Measurements from ENCODE around the gene ALOX12.
"Not testable (repeated sequence)": the region's sequence is repeated elsewhere in the genome, so short reads cannot be mapped to it uniquely, and the experiment has no call there.

Gene ALOX12, protein sequence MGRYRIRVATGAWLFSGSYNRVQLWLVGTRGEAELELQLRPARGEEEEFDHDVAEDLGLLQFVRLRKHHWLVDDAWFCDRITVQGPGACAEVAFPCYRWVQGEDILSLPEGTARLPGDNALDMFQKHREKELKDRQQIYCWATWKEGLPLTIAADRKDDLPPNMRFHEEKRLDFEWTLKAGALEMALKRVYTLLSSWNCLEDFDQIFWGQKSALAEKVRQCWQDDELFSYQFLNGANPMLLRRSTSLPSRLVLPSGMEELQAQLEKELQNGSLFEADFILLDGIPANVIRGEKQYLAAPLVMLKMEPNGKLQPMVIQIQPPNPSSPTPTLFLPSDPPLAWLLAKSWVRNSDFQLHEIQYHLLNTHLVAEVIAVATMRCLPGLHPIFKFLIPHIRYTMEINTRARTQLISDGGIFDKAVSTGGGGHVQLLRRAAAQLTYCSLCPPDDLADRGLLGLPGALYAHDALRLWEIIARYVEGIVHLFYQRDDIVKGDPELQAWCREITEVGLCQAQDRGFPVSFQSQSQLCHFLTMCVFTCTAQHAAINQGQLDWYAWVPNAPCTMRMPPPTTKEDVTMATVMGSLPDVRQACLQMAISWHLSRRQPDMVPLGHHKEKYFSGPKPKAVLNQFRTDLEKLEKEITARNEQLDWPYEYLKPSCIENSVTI

DNA sequence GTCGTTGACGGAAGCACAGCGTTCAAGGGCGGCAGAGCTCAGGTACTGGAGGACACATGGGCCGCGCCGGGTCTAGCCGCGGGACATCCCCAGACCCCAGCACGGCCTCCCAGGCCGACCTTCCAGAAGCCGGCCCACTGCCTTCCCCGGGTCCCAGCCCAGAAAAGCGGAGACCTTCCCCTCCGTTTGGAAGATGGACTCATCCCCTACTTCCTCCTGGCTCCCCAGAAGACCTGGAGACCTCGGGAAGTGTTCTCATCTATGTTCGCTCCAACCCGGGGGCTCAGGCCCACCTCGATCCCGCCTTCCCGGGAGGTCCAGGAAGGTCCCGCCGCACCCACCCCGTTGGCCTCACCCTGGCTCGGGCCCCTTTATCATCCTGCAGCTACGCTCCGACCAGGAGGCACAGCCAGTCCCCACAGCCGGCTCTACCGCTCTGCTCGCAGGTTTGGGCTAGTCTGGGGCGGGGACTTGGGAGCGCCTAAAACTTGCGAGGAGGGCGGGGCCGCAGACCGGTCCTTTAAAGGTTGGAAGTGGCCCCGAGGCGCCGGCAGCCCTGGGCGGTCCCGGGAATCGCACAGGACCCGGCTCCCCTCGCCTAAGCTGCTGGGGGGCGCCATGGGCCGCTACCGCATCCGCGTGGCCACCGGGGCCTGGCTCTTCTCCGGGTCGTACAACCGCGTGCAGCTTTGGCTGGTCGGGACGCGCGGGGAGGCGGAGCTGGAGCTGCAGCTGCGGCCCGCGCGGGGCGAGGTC is at the start of gene ALOX12:
Gene ALOX12 (plus strand): TSS at position 550 of the 756 bp plus-strand sequence. CDS start 69 bp downstream, at position 619.
- no peak for DNase-seq

DNA sequence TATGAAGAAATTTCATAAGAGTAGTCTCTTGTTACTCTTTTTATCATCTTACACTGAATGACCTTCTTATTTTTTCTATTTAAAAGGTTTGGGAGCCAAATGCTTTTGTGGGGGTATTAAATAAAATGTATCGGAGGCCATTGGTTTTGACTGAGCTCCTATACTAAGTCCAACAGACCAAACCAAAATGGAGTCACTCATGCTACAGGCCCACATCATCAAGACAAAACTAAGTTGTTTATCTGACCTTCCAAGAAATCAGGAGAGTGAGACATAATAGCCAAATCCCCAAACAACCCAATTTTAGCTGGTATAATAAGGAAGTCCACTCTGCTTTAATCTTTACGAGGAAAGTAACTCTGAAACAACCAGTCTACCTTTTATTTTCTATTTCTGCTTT is 48.1 kb upstream of the ALOX12 start:
- DNase-seq = no peak

DNA sequence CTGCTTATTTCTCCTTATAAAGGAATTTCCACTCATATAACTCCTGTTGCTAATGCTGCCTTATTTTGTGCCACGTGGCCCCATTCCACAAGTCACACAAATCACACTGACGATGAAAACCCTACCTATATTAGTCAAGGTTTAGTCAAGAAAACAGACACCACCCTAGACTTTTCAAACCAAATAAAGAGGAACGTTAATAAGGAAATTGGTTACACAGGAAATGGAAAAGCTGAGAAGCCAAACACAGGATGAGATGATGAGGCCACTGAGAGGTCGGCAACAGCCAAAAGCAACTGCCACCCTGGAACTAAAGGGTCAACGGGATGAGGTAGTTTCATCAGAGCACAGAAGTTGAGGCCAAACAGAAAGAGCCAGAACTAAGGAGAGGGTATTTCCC is 47.3 kb upstream of the ALOX12 start:
- DNase-seq = no peak

DNA sequence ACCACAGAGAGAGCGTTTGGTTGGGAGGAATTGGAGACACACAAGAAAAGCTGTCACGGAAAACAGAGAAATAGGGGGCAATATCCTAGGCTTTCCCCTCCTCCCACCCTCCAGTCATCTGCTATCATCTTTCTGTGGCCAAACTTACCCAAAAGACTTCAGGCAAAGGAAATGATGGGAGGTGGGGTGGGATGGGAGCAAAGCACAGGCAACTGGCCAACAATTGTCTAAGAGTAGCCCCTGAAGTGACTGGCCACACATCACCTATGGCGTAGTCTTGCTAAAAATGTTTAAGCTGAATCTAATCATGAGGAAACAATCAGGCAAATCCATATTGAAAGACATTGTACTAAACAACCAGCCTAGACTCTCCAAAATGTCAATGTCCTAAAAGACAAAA is 46.9 kb upstream of the ALOX12 start:
- no peak for DNase-seq

DNA sequence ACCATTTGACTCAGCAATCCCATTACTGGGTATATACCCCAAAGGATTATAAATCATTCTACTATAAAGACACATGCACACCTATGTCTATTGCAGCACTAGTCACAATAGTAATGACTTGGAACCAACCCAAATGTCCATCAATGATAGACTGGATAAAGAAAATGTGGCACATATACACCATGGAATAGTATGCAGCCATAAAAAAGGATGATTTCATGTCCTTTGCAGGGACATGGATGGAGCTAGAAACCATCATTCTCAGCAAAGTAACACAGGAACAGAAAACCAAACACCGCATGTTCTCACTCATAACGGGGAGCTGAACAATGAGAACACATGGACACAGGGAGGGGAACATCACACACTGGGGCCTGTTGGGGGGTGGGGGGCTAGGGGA is 44.9 kb upstream of the ALOX12 start:
- DNase-seq = not testable (repeated sequence)

DNA sequence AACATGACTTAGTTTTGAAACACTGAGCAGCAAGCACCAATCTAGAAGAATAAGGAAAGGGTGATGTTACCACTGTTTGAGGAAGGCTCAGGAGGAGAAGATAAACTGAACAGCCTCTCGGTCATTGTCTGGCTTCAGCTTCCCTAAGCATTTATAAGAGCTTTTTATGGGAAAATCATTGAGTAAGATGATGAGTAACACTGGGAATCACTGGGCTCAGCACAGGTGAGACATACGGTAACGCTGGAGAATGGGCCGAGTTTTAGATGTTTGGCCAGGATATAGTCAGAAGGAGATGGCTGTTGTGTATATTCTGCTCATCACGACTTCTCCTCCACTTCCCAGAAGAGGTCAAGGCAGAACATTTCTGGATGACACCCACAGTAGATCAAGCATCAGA is 42.2 kb upstream of the ALOX12 start:
- DNase-seq = no peak

DNA sequence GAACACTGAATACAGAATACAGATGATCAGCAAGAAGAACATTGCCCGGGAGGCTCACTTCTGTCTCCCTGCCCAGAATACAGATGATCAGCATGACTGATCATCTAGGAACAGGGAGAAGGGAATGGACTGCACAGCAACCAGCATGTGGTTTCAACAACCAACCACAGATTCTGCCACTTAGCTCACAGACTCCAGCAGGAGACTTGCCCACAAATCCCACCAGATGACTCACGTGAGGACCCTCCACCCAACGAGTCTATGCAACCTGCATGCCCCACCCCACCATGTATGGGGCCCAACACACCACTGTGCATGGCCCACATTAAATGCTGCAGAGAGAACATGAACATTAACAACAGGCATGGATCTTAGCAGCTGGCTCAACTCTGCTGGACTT is 36.1 kb upstream of the ALOX12 start:
- DNase-seq = no peak

DNA sequence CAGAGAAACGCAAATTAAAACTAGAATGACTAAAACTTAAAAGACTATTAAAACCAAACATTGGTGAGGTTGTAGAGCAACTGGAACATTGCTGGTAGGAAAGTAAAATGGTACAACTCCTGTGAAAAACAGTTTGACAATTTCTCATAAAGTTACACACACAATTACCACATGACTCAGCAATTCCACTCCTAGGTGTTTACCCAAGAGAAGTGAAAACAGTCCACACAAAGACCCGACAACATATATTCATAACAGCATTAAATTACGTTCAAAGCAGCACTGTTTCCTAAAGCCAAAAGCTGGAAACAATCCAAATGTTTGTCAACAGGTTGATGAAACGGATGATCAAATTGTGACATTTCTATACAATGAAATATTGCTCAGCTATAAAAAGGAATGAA is 26.5 kb upstream of the ALOX12 start:
- no peak for DNase-seq

DNA sequence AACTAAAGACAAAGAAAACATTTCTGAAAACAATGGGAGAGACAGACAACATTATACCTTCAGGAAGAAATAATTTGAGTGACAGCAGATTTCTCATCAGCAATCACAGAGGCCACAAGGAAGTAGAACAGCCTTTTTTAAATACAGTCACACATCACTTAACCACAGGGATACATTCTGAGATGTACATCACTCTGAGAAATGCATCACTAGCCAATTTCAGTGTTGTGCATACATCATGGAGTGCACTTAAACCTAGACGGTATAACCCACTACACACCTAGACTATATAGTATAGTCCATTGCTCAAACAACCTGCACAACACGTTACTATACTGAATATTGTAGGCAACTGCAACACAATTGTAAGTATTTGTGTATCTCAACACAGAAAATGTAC is 24.9 kb upstream of the ALOX12 start:
- DNase-seq = no peak

DNA sequence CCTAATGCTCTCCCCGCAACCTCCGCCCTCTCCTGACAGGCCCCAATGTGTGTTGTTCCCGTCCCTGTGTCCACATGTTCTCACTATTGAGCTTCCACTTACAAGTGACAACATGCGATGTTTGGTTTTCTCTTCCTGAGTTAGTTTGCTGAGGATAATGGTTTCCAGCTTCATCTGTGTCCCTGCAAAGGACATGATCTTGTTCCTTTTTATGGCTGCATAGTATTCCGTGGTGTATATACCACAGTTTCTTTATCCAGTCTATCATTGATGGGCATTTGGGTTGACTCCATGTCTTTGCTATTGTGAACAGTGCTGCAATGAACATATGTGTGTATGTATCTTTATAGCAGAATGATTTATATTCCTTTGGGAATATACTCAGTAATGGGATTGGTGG is 16.4 kb upstream of the ALOX12 start:
- DNase-seq = not testable (repeated sequence)

DNA sequence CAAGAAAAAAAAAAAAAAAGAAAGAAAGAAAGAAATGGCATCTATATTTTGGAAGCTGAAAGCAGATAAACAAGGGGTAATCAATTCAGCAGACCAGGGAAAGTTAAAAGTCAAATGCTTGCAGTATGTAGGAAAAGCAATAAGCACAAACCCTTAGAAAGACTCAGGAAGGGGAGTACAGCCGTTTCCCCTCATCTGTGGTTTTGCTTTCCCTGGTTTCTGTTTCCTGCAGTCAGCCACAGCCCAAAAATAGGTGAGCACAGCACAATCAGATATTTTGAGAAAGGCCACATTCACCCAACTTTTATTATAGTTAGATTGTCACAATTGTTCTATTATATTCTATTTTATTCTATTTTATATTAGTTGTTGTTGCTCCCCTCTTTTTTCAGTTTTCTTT is 14.4 kb upstream of the ALOX12 start:
- no peak for DNase-seq

DNA sequence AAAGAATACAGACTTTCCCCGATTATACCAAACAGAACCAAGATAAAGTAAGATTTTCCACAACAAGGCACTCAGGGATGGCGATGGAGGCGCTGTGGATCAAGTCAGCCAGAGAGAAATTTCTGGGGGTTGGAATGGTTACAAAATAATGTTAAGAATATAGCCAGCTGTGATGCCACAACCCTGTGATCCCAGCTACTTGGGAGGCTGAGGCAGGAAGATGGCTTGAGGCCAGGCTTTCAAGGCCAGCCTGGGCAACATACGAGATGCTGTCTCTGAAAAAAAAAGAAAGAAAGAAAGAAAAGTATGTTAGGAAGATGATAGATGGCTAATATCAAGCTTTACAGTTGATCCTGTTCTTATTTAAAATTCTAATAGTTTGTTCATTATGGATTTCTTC is 10.6 kb upstream of the ALOX12 start:
- no peak for DNase-seq

DNA sequence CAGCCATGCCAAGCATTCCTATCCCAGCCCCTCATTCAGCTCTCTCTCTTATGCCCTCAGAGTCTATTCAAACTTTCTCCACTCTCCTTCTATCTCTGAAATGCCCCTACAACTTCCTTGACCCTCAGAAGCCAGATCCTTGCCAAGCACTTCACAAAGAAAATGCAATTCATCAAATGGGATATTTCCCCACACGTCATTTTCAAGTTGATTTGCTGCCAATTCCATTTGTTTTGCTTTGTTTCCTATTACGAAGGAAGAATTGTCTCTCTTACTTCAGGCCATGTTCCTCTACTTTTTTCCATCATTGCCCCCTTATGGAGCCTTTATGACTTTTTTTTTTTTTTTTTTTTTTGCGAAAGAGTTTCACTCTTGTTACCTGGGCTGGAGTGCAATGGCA is 9.2 kb upstream of the ALOX12 start:
- DNase-seq = no peak

DNA sequence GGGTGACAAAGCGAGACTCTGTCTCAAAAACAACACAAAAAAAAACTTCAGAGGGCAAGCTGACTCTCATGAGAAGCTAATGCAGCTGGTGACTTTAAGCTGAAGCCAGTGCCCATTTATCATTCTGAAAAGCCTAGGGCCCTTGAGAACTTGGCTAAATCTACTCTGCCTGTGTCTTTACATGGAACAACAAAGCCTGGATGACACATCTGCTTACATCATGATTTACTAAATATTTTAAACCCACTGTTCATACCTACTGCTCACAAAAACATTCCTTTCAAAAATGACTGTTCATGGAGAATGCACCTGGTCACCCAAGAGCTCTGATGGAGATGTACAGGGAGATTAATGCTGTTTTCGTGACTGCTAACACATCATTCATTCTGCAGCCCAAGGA is 6.1 kb upstream of the ALOX12 start:
- DNase-seq = no peak

DNA sequence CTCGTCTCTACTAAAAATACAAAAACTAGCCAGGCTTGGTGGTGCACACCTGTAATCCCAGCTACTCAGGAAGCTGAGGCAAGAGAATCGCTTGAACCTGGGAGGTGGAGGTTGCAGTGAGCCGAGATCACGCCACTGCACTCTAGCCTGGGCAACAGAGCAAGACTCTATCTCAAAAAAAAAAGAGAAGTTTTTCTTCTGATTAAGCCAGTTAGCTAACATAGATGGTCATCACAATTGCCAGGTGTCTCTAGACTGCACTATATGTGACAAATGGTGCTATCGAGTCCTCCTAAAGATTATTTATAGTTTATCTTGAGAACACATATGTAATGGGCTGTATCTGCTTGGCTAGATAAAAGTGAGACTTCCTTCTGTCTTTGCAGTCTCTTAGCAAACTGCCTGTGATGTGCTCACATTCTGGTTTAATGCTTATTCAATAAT is 2.2 kb upstream of the ALOX12 start:
- not testable (repeated sequence) for DNase-seq

DNA sequence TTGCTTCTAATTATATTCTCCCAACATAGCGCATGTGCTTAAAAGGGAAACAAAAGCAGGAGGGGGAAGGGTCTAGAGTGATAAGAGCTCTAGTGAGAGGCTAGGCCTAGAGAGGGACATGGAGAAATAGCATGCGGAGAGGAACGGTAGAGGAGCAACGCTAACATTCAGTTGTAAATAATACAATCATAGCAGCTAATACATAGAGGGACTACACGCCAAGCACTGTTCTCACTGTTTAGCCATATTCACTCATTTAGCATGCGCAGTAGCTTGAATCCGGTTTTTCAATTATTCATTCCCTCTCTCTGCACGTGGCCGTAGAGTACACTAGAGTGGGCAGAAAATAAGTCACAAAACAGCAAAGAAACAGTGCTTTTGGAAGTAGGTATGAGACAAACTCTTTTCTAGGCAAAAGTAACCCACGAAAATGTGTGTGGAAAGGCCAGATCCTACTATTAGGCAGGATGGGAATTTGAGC is 1.7 kb upstream of the ALOX12 start:
- no peak for DNase-seq

DNA sequence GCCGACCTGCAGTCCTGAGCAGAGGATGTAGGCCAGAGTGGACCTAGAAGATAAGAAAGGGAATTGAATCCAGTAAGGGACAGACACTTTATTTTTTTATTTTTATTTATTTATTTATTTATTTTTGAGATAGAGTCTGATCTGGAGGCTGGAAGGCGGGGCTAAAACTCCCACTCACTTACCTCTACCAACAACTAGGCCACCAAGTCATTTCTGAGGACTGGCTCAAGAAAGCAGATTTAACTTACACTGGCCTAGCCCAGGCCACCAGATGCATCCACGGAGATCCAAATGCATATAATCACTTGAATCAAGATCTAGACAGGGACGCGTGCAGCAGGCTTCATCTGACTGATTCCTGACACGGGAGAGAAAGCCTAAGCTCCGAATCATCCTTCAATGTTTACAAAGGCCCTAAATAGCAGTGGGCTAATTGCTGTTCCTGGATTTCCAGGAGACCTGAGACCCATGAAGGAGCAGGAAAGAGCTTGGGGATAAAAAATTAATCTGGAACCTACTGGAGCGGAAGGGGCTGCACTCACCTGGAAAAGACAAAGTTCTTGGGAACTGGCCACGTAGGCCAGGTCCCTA is 1.1 kb upstream of the ALOX12 start:
- DNase-seq = peak; percentile 42

DNA sequence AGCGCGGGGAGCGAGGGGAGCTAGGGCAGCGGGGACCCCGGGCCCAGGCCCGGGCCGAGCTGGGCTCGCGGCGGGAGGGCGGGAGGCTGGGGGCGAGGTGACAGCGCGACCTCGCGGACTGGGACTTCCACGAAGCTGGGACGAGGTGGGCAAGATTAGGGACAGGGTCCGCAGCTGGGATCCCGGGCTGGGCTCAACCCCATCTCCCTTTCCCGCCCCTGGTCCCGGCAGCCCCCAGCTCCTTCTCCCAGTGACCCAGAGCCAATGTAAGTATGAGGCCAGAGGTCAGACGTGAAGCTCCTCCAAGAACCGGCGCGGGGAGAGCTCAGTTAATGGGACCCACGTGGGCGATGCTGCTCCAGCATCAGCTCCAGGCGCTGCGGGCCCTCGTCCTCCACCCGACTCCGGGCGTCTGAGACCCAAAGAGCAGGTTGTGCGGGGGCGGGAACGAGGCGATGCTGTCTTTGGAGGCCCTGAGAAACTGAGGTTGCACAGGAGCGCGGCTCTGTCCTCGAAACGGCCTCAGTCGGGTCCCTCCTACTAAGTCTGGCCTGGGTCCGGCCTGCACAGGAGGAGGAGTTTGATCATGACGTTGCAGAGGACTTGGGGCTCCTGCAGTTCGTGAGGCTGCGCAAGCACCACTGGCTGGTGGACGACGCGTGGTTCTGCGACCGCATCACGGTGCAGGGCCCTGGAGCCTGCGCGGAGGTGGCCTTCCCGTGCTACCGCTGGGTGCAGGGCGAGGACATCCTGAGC is 585 bp downstream of the ALOX12 start:
- DNase-seq = no peak

DNA sequence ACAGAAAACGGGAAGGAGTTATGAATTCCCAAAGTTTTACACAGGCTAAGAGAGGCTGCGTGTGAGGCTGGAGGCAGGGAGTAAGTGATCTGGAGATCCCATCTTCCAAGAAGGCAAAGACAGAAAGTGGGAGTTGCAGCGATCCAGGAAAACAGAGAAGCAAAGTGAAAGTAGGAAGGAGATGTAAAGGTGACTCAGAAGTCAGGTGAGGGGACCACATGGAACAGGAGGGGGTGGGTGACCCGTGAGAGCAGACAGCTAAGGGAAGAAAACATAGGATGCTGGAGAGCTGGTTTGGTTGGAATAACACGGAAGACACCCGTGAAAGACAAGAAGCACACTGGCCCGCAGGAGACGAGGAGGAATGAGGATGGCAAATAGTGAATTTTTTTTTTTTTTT is 1.3 kb downstream of the ALOX12 start:
- DNase-seq = no peak

DNA sequence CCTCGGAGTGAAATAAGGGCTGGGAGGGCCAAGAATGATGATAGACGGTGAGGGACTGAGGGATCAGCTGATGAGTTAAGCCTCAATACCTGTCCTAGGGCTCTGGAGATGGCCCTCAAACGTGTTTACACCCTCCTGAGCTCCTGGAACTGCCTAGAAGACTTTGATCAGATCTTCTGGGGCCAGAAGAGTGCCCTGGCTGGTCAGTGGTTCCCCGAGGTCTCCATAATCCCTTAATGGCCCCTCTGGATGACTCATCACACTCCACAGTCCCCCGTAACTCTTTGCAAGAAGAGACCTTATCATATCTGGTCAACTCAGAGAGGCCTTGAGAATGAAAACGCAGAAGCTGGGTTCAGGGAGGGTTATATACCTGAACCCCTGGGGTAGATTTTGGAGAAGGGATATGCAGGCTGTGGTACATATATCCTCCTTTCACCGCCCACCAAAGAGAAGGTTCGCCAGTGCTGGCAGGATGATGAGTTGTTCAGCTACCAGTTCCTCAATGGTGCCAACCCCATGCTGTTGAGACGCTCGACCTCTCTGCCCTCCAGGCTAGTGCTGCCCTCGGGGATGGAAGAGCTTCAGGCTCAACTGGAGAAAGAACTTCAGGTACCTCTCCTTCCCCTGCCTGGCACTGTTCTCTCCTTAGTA is 3.1 kb downstream of the ALOX12 start:
- no peak for DNase-seq

DNA sequence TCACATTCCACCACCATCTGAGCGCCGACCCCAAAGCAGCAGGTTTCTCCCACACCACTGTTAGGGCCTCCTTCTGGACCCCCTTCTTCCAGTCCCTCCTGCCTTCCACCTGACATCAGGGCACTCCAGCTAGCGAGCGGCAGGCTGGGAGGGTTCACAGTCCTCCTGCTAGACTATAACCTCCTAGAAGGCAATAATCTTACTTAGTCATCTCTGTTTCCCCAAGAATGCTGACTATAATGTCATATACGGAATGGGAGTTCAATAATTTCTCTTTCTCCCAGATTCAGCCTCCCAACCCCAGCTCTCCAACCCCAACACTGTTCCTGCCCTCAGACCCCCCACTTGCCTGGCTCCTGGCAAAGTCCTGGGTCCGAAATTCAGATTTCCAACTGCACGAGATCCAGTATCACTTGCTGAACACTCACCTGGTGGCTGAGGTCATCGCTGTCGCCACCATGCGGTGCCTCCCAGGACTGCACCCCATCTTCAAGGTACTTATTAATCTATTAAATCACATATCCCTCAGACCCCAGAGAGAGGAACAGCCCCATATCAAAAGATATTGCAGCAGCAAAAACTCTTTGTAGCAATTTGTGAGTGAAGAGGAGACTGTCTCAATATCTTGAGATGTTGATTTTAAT is 5.6 kb downstream of the ALOX12 start:
- peak; percentile 8 for DNase-seq
